NCI-H146 (cell line): ENCODE results near the gene TNS1.

Experiments used
- DNase-seq: peaks from one replicate; lab custom pipeline; 2025; lab: John Stamatoyannopoulos, UW

The TNS1 gene

GRCh38 chr2:217870528-217871011 lies 132.2 kb downstream of the TNS1 start:
- DNase-seq = no peak

- DNase-seq = no peak
Observed at GRCh38 chr2:217868911-217869334, 133.9 kb downstream of the TNS1 start.

- no peak for DNase-seq
Observed at GRCh38 chr2:217868265-217868892, 134.4 kb downstream of the TNS1 start.

GRCh38 chr2:217866457-217866856 lies 136.3 kb downstream of the TNS1 start:
- no peak for DNase-seq

- no peak for DNase-seq
Observed at GRCh38 chr2:217864963-217865772, 137.6 kb downstream of the TNS1 start.

GRCh38 chr2:217863883-217864282 lies 138.9 kb downstream of the TNS1 start:
- DNase-seq = no peak

- DNase-seq = no peak
Observed at GRCh38 chr2:217861334-217861877, 141.4 kb downstream of the TNS1 start.

GRCh38 chr2:217859926-217860325 lies 142.9 kb downstream of the TNS1 start:
- DNase-seq = no peak

- peak; percentile 0 for DNase-seq
Observed at GRCh38 chr2:217858519-217859491, 144.0 kb downstream of the TNS1 start.

- no peak for DNase-seq
Observed at GRCh38 chr2:217857624-217858506, 144.9 kb downstream of the TNS1 start.

- DNase-seq = no peak
Observed at GRCh38 chr2:217856871-217857270, 145.9 kb downstream of the TNS1 start.

- no peak for DNase-seq
Observed at GRCh38 chr2:217856159-217856558, 146.6 kb downstream of the TNS1 start.

GRCh38 chr2:217854684-217855420 lies 147.9 kb downstream of the TNS1 start:
- no peak for DNase-seq

- no peak for DNase-seq
Observed at GRCh38 chr2:217853961-217854360, 148.8 kb downstream of the TNS1 start.

- DNase-seq = no peak
Observed at GRCh38 chr2:217853301-217853881, 149.4 kb downstream of the TNS1 start.

GRCh38 chr2:217852555-217853211 lies 150.1 kb downstream of the TNS1 start:
- no peak for DNase-seq

- DNase-seq = no peak
Observed at GRCh38 chr2:217851191-217852020, 151.4 kb downstream of the TNS1 start.
